Measurements from ENCODE around the gene PRKD2. TPM values are rescaled to one million over a fixed set of nuclear protein-coding genes. Genes with fewer than 3 reads are reported as not detected.

The PRKD2 gene
- total and polyA plus RNA-seq, 2 of the 8 experiments (the other 6 are each of a cell fraction or from before 2014, with no cell fraction given), result 24.4 to 63.8 TPM

GRCh38 chr19:46639358-46640182, 77.3 kb downstream of the PRKD2 start:
- Histone ChIP-seq H2AFZ (ENCODE audit: low read length) (peak overlapping the region; percentile 75; the same call in 1 of the 2 replicates), H2BK12ac (ENCODE audit: low read depth, low read length) (peak overlapping the region; percentile 60; the same call in 1 of the 2 replicates), H3K27ac (ENCODE audit: low read depth, low read length) (no peak overlapping the region), H2AK5ac (ENCODE audit: low read depth, low read length) (no peak overlapping the region), H3K36me3 (ENCODE audit: control insufficient read depth in 2 of 4, insufficient read depth in 4 of 4, low read length in 3 of 4) (no peaks in the 10 kb centered on the region), H3K27me3 (replicated peaks in 1 of 4; ENCODE audit: control insufficient read depth in 3 of 4, extremely low read depth in 1 of 4, insufficient read depth in 3 of 4, low read length in 3 of 4) (peaks cover 5 to 48% (median 41%) of the 10 kb centered on the region in 4 experiments), H3K18ac (ENCODE audit: extremely low read depth, low read length) (peak overlapping the region; percentile 75), H4K91ac (replicated peaks; ENCODE audit: insufficient read length, low read length) (no peak overlapping the region), H4K20me1 (replicated peaks in 1 of 2; ENCODE audit: control insufficient read depth in 1 of 2, insufficient read depth in 2 of 2, low read length in 2 of 2) (peaks cover 0 to 11% of the 10 kb centered on the region in 2 experiments), H3K4me3 (ENCODE audit: extremely low read depth in 1 of 4, insufficient read depth in 2 of 4, low read depth in 3 of 4, low read length in 4 of 4) (peak overlapping the region; percentile 38 to 67 (median 62)), H3K14ac (ENCODE audit: insufficient read length) (no peak overlapping the region), H2BK20ac (ENCODE audit: low read length) (no peak overlapping the region), H3K56ac (replicated peaks; ENCODE audit: insufficient read length, low read depth, low read length) (peak overlapping the region; percentile 11), H3K9ac (replicated peaks in 1 of 4; ENCODE audit: extremely low read depth in 1 of 4, low read depth in 3 of 4, low read length in 3 of 4) (peak overlapping the region in 3 of 4 experiments; percentile 3 to 26 (median 20); a peak in 1 of 7 replicates), H2BK120ac (replicated peaks; ENCODE audit: low read depth, low read length) (no peak overlapping the region), H4K8ac (ENCODE audit: extremely low read depth, insufficient read depth, low read length) (no peak overlapping the region; the same call in 1 of the 2 replicates), H2BK15ac (ENCODE audit: low read length) (peak overlapping the region; percentile 88; the same call in 1 of the 2 replicates), H3K4me1 (replicated peaks in 1 of 4; ENCODE audit: control insufficient read depth in 3 of 4, insufficient read depth in 4 of 4, low read length in 3 of 4) (peaks cover 0 to 16% (median 6%) of the 10 kb centered on the region in 4 experiments; a peak in 5 of 7 replicates), H2BK5ac (ENCODE audit: low read depth, low read length) (no peak overlapping the region; the same call in 1 of the 2 replicates), H3K9me3 (ENCODE audit: insufficient read depth in 2 of 2, low read depth in 1 of 2, low read length in 1 of 2) (no peaks in the 10 kb centered on the region), H3K4ac (replicated peaks; ENCODE audit: insufficient read length, low read depth, low read length) (no peak overlapping the region), H4K5ac (ENCODE audit: insufficient read length, low read depth, low read length) (peak overlapping the region; percentile 10), H3K23ac (ENCODE audit: insufficient read length) (no peak overlapping the region), H3K4me2 (ENCODE audit: insufficient read depth in 1 of 2, low read depth in 2 of 2, low read length in 2 of 2) (peak overlapping the region; percentile 41 to 89), H3K23me2 (ENCODE audit: low read depth, low read length) (peaks cover 21% of the 10 kb centered on the region), H3K79me1 (ENCODE audit: low read depth, low read length) (no peaks in the 10 kb centered on the region), H3K79me2 (ENCODE audit: control insufficient read depth in 1 of 2, insufficient read depth in 2 of 2, low read length in 2 of 2) (no peaks in the 10 kb centered on the region)
- ChIA-PET CTCF (ENCODE audit: partially characterized antibody) (interaction anchor here (0.6 to 1.1 kb wide), 4 partner anchors 11 to 124 kb away, joined by 3 read pairs; no protein-coding TSS in a partner anchor), POLR2A (ENCODE audit: partially characterized antibody) (interaction anchor here (1.0 to 2.1 kb wide), 3 partner anchors 14 to 33 kb away, joined by 3 to 5 read pairs (median 5); no protein-coding TSS in a partner anchor)
- DNase-seq (ENCODE audit: low read depth in 1 of 2, low spot score in 2 of 2), result no peak
- FAIRE-seq, result no peak
- 14% methylated on average over 19 of the region's 49 CpGs; no CpG with 5 or more reads in 1 of the 2 experiments for WGBS, 2 experiments (ENCODE audit: extremely low coverage in 1 of 2, insufficient coverage in 1 of 2, insufficient read length in 1 of 2, insufficient replicate concordance in 2 of 2, low coverage in 1 of 2, low lambda C conversion rate in 2 of 2, missing lambda C conversion rate in 1 of 2)
- TF ChIP-seq BRCA1 (IDR thresholded peaks at IDR 0.05; ENCODE audit: low read depth, low read length) (no peak), KDM4A (IDR thresholded peaks at IDR 0.05; ENCODE audit: low read depth, low read length, severe bottlenecking) (peak; percentile 90), ASH2L (IDR thresholded peaks at IDR 0.05; ENCODE audit: low read length) (peak; percentile 24), CTCF (IDR thresholded peaks at IDR 0.05; ENCODE audit: control extremely low read depth in 1 of 3, insufficient read depth in 1 of 3, low read depth in 1 of 3, low read length in 3 of 3) (no peak), SP1 (IDR thresholded peaks at IDR 0.05; ENCODE audit: low read depth, low read length) (peak; percentile 14; the same call in 1 of the 2 replicates), TEAD4 (IDR thresholded peaks at IDR 0.05; ENCODE audit: low read depth, low read length) (0 out of 2 replicates have a peak, but pooled peaks have one; percentile 9), SUZ12 (IDR thresholded peaks at IDR 0.05; ENCODE audit: low read length) (peak; percentile 33; the same call in 1 of the 2 replicates), POLR2A (IDR thresholded peaks at IDR 0.05; ENCODE audit: control extremely low read depth in 1 of 2, low read depth in 2 of 2, low read length in 2 of 2) (peak in 1 of 2 experiments; percentile 47; a peak in 1 of 3 replicates)

All from H1 (cell line).